Hypothalamus (tissue), 51 donors: ENCODE measurements around the gene LDLRAD3.

Source experiments
- DNase-seq, 51 donors: peaks; one replicate each; lab custom pipeline; 2025; lab: John Stamatoyannopoulos, UW

The LDLRAD3 gene

DNA sequence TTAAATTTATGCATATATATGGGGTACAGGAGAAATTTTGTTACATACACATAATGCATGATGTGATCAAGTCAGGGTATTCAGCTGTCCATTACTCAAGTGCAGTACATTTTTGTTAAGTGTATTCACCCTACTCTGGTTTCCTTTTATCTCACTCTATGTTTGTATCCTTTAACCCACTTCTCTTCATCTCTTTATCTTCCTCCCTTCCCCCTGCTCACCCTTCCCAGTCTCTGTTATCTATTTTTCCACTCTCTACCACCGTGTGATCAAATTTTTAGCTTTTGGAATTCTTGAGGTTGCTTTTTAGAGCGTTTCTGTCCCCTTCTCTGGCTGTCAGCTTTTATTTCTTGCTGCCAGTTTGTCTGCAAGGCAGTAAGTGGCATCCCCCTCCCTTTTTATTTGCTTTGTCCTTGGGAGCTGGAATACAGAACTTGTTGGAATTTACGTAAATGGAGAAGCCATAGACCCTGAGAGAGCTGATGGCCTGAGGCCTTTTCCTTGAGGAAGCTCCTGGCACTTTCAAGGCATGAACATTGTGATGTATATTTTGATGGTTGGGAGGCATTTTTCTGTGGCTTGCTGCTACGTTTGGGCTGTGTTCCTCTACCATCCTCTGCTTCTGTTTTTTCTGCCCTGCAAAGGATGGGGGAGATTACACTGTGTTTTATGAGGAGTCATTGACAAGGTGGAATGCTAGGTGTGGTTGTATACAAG, 148.6 kb downstream of the LDLRAD3 start:
- no peak for DNase-seq

DNA sequence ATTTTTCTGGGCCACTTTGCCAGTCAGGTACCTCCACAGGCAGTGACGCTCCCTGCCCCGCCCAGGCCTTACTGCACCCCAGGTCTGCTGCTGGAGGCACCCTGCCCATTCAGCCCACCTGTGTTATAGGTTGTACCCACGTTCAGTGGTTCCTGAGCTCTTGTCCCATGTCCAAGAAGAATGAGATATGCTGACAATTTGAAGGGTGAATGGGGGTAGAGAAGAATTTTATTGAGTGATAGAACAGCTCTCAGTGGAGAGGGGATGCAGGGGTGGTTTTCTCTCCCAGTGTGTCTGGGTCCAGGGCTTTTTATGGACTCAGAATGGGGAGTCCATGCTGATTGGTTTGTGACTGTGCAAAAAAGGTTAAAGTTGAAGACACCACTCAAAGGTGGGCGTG, 149.7 kb downstream of the LDLRAD3 start:
- DNase-seq = no peak

- DNase-seq = no peak
Observed at GRCh38 chr11:36094164-36094563, 150.3 kb downstream of the LDLRAD3 start.

- DNase-seq = no peak
Observed at GRCh38 chr11:36095716-36096115, 151.9 kb downstream of the LDLRAD3 start.

DNA sequence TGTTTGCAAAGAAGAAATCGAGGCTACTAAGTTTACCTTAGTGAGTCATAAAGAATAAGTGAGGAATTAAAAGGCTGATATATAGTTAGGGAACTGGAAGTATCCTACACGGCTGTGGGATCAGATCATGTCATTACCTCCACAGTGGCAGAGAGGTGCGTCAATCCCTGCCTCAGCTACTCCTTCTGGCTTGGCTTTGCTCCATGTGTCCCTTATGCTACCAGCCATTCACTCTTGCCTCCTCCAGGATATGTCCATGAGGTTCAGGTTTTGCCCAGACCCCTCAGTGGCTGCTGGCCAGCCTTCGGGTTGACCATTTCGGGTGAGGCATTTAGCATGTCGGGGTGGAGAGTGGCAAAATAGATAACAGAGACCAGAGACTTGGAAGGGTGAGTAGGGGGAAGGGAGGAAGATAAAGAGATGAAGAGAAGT, 153.4 kb downstream of the LDLRAD3 start:
- no peak for DNase-seq

DNA sequence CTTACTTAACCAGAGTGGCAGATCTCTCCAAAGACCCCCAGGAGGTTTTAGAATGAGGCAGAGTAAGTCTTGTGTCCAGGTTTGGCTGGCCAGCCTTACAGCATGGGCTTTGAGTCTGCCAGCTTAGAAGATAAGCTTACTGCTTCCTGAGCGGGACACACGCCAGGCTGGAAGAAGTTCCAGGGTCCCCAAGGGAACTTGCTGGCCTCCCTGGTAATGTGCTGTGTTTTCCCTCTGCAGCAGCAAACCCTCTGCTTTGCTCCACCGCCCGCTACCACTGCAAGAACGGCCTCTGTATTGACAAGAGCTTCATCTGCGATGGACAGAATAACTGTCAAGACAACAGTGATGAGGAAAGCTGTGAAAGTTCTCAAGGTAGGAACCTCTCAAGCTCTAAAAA, 154.2 kb downstream of the LDLRAD3 start:
- peak in 1 of 51 donors; percentile 5 for DNase-seq

DNA sequence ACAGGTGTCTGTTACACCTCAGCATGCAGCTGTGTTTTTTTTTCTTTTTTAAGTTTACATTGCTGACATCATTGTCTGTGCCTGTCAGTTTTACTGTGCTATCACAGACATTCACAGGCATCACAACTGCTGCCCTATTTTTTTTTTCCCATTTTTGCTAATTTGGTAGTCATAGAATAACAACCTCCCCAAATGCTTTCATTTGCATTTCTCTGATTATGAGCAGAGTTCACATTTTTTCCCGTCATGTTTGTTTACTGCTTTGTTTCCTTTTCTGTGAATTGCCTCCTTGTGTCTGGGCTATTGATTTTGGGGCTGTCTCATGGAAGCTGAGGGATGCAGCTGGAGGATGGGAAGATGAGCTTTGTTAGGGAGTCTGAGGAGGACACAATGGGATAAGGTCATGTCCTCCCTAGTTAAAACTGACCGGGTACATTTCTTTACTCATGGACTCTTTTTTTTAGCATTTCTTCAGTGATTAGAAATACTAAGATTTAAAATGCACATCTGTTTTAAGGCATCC, 155.1 kb downstream of the LDLRAD3 start:
- no peak for DNase-seq

DNA sequence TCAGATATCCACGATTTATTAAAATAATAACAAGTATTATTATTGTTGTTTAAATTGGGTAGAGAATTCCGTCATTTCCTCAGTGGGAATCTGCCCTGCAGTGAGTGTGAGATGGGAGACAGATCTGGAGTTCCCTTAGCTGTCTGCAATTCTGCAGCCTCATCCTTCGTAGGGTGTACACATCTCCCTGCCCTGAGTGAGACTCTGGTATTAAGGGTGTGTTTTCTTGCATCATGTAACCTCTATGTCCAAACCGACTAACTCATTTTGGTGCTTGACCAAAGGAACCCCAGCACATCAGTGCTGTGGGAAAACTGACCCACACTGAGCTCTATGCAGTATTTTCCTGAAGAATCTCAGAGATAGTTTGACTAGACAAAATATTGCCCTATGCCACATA, 157.6 kb downstream of the LDLRAD3 start:
- no peak for DNase-seq

GRCh38 chr11:36102868-36103267, 159.0 kb downstream of the LDLRAD3 start:
- no peak for DNase-seq

DNA sequence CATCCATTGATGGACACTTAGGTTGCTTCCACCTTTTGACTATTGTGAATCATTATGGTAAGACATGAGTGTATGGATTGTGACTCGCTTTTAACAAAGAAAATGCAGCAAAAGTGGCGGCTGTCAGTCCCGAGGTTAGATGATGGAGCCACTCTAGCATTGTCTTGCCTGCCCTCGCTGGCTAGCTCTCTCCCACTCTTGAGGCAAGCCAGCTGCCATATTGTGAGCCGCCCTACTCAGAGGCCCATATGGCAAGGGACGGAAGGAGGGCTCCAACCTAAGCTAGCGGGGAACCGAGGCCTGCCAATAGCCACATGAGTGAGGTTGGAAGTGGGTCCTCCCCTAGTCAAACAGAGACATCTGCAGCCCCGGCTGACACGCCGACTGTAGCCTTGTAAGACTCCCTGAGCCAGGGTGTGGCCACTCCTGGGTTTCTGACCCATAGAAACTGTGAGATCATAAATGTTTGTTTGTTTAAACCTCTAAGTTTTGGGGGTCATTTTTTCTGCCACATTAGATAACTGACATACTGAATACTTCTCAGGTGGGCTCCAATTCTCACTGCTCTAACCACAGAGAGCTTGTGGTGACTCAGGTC, 160.2 kb downstream of the LDLRAD3 start:
- DNase-seq = no peak

DNA sequence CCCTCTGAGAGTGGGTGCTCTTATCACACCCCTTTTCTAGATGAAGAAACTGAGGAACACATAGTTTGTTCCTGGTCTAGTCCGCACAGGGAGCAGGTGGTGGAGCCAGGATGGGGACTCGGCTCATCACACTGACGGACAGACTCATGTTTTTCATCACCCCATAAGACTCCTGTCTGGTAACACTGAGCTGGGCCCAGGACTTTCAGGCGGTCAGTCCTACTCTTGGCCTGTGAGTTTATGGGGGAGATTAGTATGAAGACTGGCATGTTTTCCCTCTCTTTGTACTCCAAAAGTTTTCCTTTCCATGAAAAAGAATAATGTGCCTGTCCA, 160.8 kb downstream of the LDLRAD3 start:
- DNase-seq = no peak

DNA sequence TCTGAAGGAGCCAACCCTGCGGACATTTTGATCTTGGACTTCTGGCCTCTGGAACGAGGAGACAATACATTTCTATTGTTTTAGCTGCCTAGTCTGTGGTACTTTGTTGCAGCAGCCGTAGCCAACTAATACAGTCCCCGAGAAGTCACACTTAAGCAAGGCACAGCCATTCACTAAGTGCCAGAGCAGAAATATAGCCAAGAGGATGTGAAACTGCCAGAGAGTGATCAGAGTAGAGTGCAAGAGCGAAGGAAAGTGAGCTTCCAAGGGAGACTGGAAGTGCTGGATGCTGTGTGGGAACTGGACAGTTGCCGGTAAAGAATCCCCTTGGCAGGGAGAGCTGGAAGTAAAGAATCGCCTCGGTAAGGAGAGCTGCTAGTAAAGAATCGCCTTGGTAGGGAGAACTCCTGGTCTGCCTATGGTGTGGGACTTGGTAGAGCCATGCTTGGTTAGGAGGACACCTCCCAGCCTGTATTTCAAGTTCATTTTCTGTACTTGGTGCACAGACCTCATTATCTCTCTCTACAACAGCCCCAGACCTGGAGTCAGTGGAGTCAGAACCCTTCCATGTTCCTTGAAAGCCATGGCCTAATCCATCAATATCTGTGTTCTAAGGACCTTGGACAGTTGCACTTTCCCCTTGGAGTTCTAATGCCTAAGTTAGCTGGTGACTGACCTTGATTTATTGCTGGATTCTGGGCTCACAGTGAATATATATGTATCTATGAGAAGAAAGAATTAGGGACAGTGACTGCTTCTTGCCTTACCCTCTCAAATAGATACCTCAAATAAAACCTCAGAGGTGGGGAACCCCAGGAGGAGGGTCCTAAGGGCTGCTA, 162.1 kb downstream of the LDLRAD3 start:
- DNase-seq = peak in 7 of 51 donors; percentile 7 to 52 (median 14)

DNA sequence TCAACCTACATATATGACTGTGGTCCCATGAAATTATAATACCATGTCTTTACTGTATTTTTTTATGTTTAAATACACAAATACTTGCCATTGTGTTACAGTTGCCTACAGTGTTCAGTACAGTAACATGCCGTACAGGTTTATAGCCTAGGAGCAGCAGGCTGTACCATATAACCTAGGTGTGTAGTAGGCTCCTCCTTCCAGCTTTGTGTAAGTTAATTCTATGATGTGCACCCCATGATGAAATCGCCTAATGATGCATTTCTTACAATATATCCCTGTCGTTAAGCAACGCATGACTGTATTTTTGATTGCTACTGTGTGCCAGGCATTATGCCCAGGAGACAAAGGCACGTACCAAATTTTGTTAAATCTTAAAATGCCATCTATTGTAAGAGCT, 163.7 kb downstream of the LDLRAD3 start:
- no peak for DNase-seq

GRCh38 chr11:36108881-36109589, 165.2 kb downstream of the LDLRAD3 start:
- DNase-seq = no peak

DNA sequence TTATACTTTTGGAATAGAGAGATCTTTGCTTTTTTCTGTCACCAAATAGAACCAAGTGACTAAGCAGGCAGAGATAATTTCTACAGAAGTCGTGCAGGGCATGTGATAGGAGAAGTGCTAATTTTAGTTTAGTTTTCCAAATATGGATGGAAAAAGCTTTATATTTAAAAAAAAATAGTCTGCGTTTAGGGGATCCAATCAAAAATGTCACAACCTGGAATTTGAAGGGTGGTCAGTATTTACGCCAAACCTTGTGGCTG, 165.7 kb downstream of the LDLRAD3 start:
- DNase-seq = no peak

DNA sequence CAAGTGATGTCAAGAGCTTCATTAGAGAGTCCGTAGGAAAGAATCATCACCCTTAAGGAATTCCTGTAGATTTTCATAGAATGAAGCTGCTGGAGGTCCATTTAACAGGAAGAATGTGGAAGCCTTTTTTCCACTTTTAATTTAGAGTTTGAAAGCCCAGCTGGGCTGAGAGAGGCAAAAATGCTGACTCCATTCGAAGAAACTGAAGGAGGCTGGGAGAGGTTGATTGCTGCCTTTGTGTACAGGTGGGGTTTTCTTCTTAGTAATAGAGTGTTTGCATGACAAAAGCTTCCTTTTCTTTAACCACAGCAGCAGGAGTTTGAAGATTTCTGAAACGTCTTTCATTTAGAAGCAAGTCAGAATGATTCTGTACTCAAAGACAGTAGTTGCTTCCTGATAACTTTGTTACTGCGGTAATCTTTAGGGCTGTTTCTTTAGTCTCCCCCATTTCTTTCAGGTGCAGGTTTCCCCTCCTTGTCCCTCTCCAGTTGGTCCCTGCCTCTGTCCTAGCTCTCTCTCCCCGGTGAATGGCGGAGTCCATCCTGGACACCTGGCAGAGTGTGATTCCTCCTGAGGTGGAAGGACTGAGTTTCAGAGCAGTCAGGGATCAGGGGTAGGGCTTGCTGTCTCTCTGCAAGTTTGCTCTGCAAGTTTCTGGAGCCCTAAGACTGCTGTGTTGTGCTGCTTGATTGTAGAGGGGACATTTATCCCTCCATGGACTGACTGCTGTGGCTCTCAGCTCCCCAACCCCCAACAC, 166.2 kb downstream of the LDLRAD3 start:
- peak in 1 of 51 donors; percentile 24 for DNase-seq

- DNase-seq = no peak
Observed at GRCh38 chr11:36110668-36111410, 167.0 kb downstream of the LDLRAD3 start.

- no peak for DNase-seq
Observed at GRCh38 chr11:36114095-36114494, 170.2 kb downstream of the LDLRAD3 start.

GRCh38 chr11:36115378-36115801, 171.5 kb downstream of the LDLRAD3 start:
- DNase-seq = no peak

- no peak for DNase-seq
Observed at GRCh38 chr11:36116161-36116560, 172.3 kb downstream of the LDLRAD3 start.
